Esophagus squamous epithelium (tissue), 4 donors: ENCODE data around the gene CALN1.

Source experiments
- POLR2A ChIP-seq, 4 donors: fragments of 450-650 bp; IDR thresholded peaks; one replicate each; pipeline ENCODE4 v1.6.1; 2017; ENCODE audit warnings: antibody characterized with exemption in 4 of 4, mild to moderate bottlenecking in 4 of 4, moderate library complexity in 3 of 4
- TF ChIP-seq, protein P1 (sequence below), 6 experiments: fragments of 450-650 bp in 4 of 6; fragments of 200-600 bp in 2 of 6; sonication (generic) in 2 of 6; IDR thresholded peaks; one replicate each; pipeline ENCODE4 v1.5.1; 2016 to 2019; ENCODE audit warnings: antibody characterized with exemption in 6 of 6, mild to moderate bottlenecking in 4 of 6, moderate library complexity in 4 of 6

DNA sequence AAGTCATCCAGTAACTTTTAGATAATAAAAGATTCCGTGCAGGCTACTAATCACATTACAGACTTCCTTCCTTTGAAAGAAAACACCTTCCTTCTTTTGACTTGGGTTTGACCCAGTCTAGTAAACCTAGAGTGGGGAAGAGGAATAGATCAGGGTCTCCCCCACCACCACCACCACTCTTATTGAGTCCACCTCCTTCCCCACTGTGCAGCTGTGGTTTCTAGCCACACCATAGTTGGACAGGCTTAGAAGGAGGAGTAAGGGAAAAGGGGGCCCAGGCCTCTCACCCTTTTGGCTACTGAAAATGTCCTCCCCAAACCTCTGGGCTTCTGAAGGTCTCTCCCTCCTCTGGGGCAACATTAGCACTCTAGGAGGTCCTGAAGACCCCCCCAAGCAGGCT is 372.7 kb downstream of the CALN1 start:
- TF ChIP-seq, protein P1, sequence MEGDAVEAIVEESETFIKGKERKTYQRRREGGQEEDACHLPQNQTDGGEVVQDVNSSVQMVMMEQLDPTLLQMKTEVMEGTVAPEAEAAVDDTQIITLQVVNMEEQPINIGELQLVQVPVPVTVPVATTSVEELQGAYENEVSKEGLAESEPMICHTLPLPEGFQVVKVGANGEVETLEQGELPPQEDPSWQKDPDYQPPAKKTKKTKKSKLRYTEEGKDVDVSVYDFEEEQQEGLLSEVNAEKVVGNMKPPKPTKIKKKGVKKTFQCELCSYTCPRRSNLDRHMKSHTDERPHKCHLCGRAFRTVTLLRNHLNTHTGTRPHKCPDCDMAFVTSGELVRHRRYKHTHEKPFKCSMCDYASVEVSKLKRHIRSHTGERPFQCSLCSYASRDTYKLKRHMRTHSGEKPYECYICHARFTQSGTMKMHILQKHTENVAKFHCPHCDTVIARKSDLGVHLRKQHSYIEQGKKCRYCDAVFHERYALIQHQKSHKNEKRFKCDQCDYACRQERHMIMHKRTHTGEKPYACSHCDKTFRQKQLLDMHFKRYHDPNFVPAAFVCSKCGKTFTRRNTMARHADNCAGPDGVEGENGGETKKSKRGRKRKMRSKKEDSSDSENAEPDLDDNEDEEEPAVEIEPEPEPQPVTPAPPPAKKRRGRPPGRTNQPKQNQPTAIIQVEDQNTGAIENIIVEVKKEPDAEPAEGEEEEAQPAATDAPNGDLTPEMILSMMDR (IDR thresholded peaks at IDR 0.05) = no peak
- no peak for TF ChIP-seq POLR2A (IDR thresholded peaks at IDR 0.05)
